ENCODE data around the gene CDNF. TPM values are rescaled to one million over a fixed set of nuclear protein-coding genes. Genes with fewer than 3 reads are reported as not detected.
"Not testable (repeated sequence)": the region's sequence is repeated elsewhere in the genome, so short reads cannot be mapped to it uniquely, and the experiment has no call there.

CDNF gene
- total and polyA plus RNA-seq, 4 experiments from 2014 or later: 0.94 to 2.5 (median 1.7) TPM

DNA sequence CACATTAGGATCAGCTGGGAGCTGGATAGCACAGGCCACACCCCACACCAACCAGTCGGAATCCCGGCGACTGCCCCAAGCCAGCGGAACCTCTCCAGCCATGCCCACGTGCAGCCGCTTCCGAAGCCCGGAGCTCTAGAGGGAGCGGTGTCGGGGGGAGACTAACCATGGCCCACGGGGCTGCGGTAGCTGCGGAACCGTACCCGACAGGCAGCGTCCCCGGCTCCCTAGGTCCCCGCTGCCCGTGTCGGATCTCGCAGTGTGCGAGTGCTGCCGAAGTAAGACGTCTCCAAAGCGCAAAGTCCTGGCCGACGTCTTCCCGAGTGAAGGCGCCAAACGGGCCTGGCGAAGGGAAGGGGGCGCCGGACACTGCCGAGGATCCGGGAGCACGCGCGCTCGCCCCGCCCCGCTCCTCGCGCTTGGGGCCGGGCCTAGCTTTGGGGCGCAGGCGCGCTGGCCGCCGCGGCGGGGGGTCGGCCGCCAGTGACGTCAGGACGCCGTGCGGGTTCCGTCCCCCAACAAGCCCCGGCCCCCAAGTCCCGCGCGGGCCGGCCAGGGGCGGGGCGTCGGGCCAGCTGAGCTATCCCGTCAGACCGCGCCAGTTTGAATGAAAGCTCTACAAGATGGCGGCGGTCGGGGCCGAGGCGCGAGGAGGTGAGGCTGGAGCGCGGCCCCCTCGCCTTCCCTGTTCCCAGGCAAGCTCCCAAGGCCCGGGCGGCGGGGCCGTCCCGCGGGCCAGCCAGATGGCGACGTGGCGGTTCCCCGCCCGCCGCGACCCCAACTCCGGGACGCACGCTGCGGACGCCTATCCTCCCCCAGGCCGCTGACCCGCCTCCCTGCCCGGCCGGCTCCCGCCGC is 40.7 kb upstream of the CDNF start, which contains the start of gene SUV39H2:
SUV39H2 (plus strand) TSS at position 601 of the 858 bp plus-strand sequence; CDS start at position 624, 23 bp downstream.
- H3K27me3 ChIP-seq (ENCODE audit: insufficient read depth, low read length): no peaks in the 10 kb centered on the region
- H3K27ac ChIP-seq (ENCODE audit: low read depth, low read length): peak within 1 kb of the TSS; percentile 84
- Mint-ChIP-seq H3K27me3 (no peaks in the 10 kb centered on the region), H3K4me3 (peak within 1 kb of the TSS; percentile 93 to 96 (median 94)), H3K27ac (peak within 1 kb of the TSS; percentile 87 to 95 (median 94)), H3K9me3 (no peaks in the 10 kb centered on the region), H3K36me3 (peaks cover 0 to 8% of the 10 kb centered on the region in 2 donors), H3K4me1 (peaks cover 13 to 48% (median 22%) of the 10 kb centered on the region in 4 donors)
- no peaks in the 10 kb centered on the region for H3K36me3 ChIP-seq (ENCODE audit: insufficient read depth, low read length)
- peaks cover 17% of the 10 kb centered on the region for H3K4me1 ChIP-seq (ENCODE audit: insufficient read depth, low read length)
- peak; percentile 87 to 91 (median 90) for DNase-seq
- intact Hi-C loops (cut with micrococcal nuclease): loop anchor here (1.0 to 5.0 kb wide), 7 partner anchors 26 to 1091 kb away; partner anchors contain the start of genes CDNF, DCLRE1C, HSPA14 and MSANTD7
- ChIA-PET CTCF (ENCODE audit: partially characterized antibody) (interaction anchor here (1.0 to 2.2 kb wide), 10 partner anchors 11 to 93 kb away, joined by 3 to 14 read pairs (median 4); partner anchors contain the start of genes CDNF, HSPA14, MEIG1 and MSANTD7), POLR2A (ENCODE audit: partially characterized antibody) (interaction anchor here (0.8 to 3.6 kb wide), 22 partner anchors 8 to 1576 kb away, joined by 3 to 56 read pairs (median 4); partner anchors contain the start of genes CDNF, DCLRE1C, HSPA14 and MEIG1)
- no peaks in the 10 kb centered on the region for H3K9me3 ChIP-seq (ENCODE audit: control insufficient read depth in 1 of 2, low read length in 2 of 2)
- peak within 1 kb of the TSS; percentile 44 to 88 for H3K4me3 ChIP-seq (ENCODE audit: low read length in 2 of 2)

- CTCF ChIA-PET (ENCODE audit: partially characterized antibody): no interaction called here
- Mint-ChIP-seq H3K4me3 (peak overlapping the region; percentile 93 to 96 (median 94)), H3K36me3 (peaks cover 0 to 8% of the 10 kb centered on the region in 2 donors), H3K27me3 (no peaks in the 10 kb centered on the region), H3K27ac (peak overlapping the region in 4 of 7 donors; percentile 29 to 90 (median 57)), H3K4me1 (peaks cover 12 to 41% (median 22%) of the 10 kb centered on the region in 4 donors), H3K9me3 (no peaks in the 10 kb centered on the region)
- intact Hi-C loops (cut with micrococcal nuclease): loop anchor here (5.0 kb wide), 1 partner anchor 274 kb away; no protein-coding TSS in a partner anchor
- Histone ChIP-seq H3K9me3 (ENCODE audit: control insufficient read depth in 1 of 2, low read length in 2 of 2) (no peaks in the 10 kb centered on the region), H3K27me3 (ENCODE audit: insufficient read depth, low read length) (no peaks in the 10 kb centered on the region), H3K4me1 (ENCODE audit: insufficient read depth, low read length) (peaks cover 17% of the 10 kb centered on the region), H3K27ac (ENCODE audit: low read depth, low read length) (no peak overlapping the region), H3K36me3 (ENCODE audit: insufficient read depth, low read length) (no peaks in the 10 kb centered on the region), H3K4me3 (ENCODE audit: low read length in 2 of 2) (no peak overlapping the region)
- POLR2A ChIA-PET (ENCODE audit: partially characterized antibody): interaction anchor here (3.6 kb wide), 1 partner anchor 39 kb away, joined by 56 read pairs; the partner anchor contains the start of genes CDNF, HSPA14 and MSANTD7
- DNase-seq: no peak
These were observed 38.9 kb upstream of the CDNF start for GRCh38 chr10:14876764-14877163.

GRCh38 chr10:14875941-14876340 is 38.1 kb upstream of the CDNF start:
- no peaks in the 10 kb centered on the region for H3K27me3 Mint-ChIP-seq
- ChIA-PET CTCF (ENCODE audit: partially characterized antibody) (no interaction called here), POLR2A (ENCODE audit: partially characterized antibody) (no interaction called here)
- peaks cover 5 to 13% of the 10 kb centered on the region in 2 donors for H3K36me3 Mint-ChIP-seq
- peak overlapping the region in 3 of 8 donors; percentile 13 to 96 (median 94) for H3K4me3 Mint-ChIP-seq
- no peaks in the 10 kb centered on the region for H3K9me3 Mint-ChIP-seq
- no peaks in the 10 kb centered on the region for H3K9me3 ChIP-seq (ENCODE audit: control insufficient read depth in 1 of 2, low read length in 2 of 2)
- H3K36me3 ChIP-seq (ENCODE audit: insufficient read depth, low read length): peaks cover 5% of the 10 kb centered on the region
- no peaks in the 10 kb centered on the region for H3K27me3 ChIP-seq (ENCODE audit: insufficient read depth, low read length)
- H3K4me1 ChIP-seq (ENCODE audit: insufficient read depth, low read length): peaks cover 17% of the 10 kb centered on the region
- DNase-seq: no peak
- H3K4me1 Mint-ChIP-seq: peaks cover 12 to 39% (median 22%) of the 10 kb centered on the region in 4 donors
- H3K27ac ChIP-seq (ENCODE audit: low read depth, low read length): no peak overlapping the region
- peak overlapping the region in 3 of 7 donors; percentile 68 to 74 (median 72) for H3K27ac Mint-ChIP-seq
- H3K4me3 ChIP-seq (ENCODE audit: low read length in 2 of 2): no peak overlapping the region
- intact Hi-C loops (cut with micrococcal nuclease): loop anchor here (5.0 kb wide), 1 partner anchor 274 kb away; no protein-coding TSS in a partner anchor

DNA sequence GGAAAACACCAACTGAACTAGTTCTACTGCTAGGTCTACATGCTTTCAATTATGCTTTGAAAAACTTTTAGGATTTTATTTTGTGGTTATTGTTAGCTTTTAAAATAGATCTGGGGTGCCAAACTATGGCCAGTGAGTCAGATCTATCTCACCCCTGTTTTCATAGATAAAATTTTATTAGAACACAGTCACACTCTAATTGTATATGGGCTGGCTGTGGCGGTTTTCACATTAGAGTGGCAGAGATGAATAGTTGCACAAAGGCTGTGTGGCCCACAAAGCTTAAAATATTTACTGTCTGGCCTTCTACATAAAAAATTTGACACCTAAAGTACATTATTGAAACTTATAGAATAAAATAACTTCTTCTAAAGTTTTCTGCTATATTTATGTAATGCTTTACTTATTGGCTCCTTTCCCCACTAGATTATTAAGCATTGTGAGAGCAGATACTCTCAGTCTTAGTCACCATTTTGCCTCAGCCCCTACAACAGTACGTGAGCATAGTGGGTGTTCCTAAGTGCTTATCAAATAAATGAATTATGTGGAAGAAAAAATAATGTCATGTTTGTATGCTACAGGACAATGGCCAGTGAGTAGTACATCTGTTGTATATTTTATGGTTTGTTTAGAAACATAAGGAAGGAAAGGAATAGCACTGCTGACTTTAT is 35.4 kb upstream of the CDNF start:
- intact Hi-C loops (cut with micrococcal nuclease): no loop called here
- no peaks in the 10 kb centered on the region for H3K9me3 Mint-ChIP-seq
- POLR2A ChIA-PET (ENCODE audit: partially characterized antibody): no interaction called here

GRCh38 chr10:14864871-14865270 is 27.0 kb upstream of the CDNF start:
- H3K27ac Mint-ChIP-seq; CTCF ChIA-PET (ENCODE audit: partially characterized antibody); H3K27ac ChIP-seq (ENCODE audit: low read depth, low read length); H3K4me1 ChIP-seq (ENCODE audit: insufficient read depth, low read length); H3K4me3 Mint-ChIP-seq; H3K9me3 Mint-ChIP-seq; H3K9me3 ChIP-seq (ENCODE audit: control insufficient read depth in 1 of 2, low read length in 2 of 2); DNase-seq; intact Hi-C loops (cut with micrococcal nuclease); POLR2A ChIA-PET (ENCODE audit: partially characterized antibody); H3K27me3 ChIP-seq (ENCODE audit: insufficient read depth, low read length); H3K4me1 Mint-ChIP-seq; H3K27me3 Mint-ChIP-seq; H3K4me3 ChIP-seq (ENCODE audit: low read length in 2 of 2): not testable (repeated sequence)
- peaks cover 36 to 45% of the 10 kb centered on the region in 2 donors for H3K36me3 Mint-ChIP-seq
- peaks cover 10% of the 10 kb centered on the region for H3K36me3 ChIP-seq (ENCODE audit: insufficient read depth, low read length)

More for the DNA sequence above, 35.4 kb upstream of the CDNF start:
- H3K36me3 Mint-ChIP-seq: peaks cover 14 to 33% of the 10 kb centered on the region in 2 donors
- CTCF ChIA-PET (ENCODE audit: partially characterized antibody): interaction anchor here (1.0 kb wide), 1 partner anchor 251 kb away, joined by 4 read pairs; no protein-coding TSS in a partner anchor
- peak overlapping the region in 1 of 7 donors; percentile 30 for H3K27ac Mint-ChIP-seq
- H3K4me3 ChIP-seq (ENCODE audit: low read length in 2 of 2): no peak overlapping the region
- DNase-seq: no peak
- H3K4me3 Mint-ChIP-seq: no peak overlapping the region
- H3K4me1 Mint-ChIP-seq: peaks cover 7 to 23% (median 11%) of the 10 kb centered on the region in 4 donors
- H3K27ac ChIP-seq (ENCODE audit: low read depth, low read length): no peak overlapping the region
- H3K36me3 ChIP-seq (ENCODE audit: insufficient read depth, low read length): peaks cover 9% of the 10 kb centered on the region
- H3K9me3 ChIP-seq (ENCODE audit: control insufficient read depth in 1 of 2, low read length in 2 of 2): no peaks in the 10 kb centered on the region
- no peaks in the 10 kb centered on the region for H3K27me3 ChIP-seq (ENCODE audit: insufficient read depth, low read length)
- peaks cover 9% of the 10 kb centered on the region for H3K4me1 ChIP-seq (ENCODE audit: insufficient read depth, low read length)
- no peaks in the 10 kb centered on the region for H3K27me3 Mint-ChIP-seq

DNA sequence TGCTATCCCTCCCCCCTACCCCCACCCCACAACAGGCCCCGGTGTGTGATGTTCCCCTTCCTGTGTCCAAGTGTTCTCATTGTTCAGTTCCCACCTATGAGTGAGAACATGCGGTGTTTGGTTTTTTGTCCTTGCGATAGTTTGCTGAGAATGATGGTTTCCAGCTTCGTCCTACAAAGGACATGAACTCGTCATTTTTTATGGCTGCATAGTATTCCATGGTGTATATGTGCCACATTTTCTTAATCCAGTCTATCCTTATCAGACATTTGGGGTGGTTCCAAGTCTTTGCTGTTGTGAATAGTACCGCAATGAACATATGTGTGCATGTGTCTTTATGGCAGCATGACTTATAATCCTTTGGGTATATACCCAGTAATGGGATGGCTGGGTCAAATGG is 26.6 kb upstream of the CDNF start:
- H3K27ac Mint-ChIP-seq; H3K9me3 ChIP-seq (ENCODE audit: control insufficient read depth in 1 of 2, low read length in 2 of 2); H3K27me3 Mint-ChIP-seq; DNase-seq; intact Hi-C loops (cut with micrococcal nuclease); H3K27ac ChIP-seq (ENCODE audit: low read depth, low read length); H3K4me1 Mint-ChIP-seq; POLR2A ChIA-PET (ENCODE audit: partially characterized antibody); H3K4me3 Mint-ChIP-seq; H3K4me1 ChIP-seq (ENCODE audit: insufficient read depth, low read length); H3K9me3 Mint-ChIP-seq; H3K4me3 ChIP-seq (ENCODE audit: low read length in 2 of 2); H3K27me3 ChIP-seq (ENCODE audit: insufficient read depth, low read length): not testable (repeated sequence)
- peaks cover 37 to 41% of the 10 kb centered on the region in 2 donors for H3K36me3 Mint-ChIP-seq
- peaks cover 10% of the 10 kb centered on the region for H3K36me3 ChIP-seq (ENCODE audit: insufficient read depth, low read length)
- CTCF ChIA-PET (ENCODE audit: partially characterized antibody): interaction anchor here (1.6 kb wide), 1 partner anchor 14 kb away, joined by 4 read pairs; the partner anchor contains the start of gene SUV39H2

Data from CD4-positive, alpha-beta memory T cell (primary cell).